ENCODE measurements around the gene PRRC2A.

PRRC2A gene

DNA sequence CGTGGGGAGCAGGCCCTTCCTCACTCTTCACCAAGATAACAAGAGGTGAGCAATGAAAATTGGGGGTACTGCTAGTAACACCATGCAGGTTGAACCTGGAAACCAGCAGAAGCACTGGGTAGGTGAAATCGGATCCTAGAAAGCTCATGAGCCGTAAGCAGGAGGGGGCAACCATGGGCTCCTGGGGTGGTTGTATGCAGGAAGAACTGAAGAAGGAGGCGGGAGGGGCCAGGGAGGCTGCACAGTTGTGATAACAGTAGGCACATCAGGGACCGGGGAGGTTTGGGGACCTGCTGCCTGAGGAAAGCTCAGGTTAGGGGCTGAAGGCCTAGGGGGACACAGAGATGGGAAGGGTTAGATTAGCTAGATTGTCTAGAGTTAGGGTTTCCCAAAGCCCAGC lies 66.0 kb downstream of the PRRC2A start:
- Histone ChIP-seq H3K4me3 (no peak overlapping the region), H3K9me3 (no peaks in the 10 kb centered on the region), H3K36me3 (replicated peaks) (peaks cover 36% of the 10 kb centered on the region), H3K4me1 (peaks cover 2% of the 10 kb centered on the region), H3K27me3 (ENCODE audit: low read depth) (no peaks in the 10 kb centered on the region)
- in situ Hi-C loops (cut with MboI; ENCODE audit: low sequenced_read_pairs): no loop called here
- DNase-seq (ENCODE audit: low spot score in 2 of 2): no peak

DNA sequence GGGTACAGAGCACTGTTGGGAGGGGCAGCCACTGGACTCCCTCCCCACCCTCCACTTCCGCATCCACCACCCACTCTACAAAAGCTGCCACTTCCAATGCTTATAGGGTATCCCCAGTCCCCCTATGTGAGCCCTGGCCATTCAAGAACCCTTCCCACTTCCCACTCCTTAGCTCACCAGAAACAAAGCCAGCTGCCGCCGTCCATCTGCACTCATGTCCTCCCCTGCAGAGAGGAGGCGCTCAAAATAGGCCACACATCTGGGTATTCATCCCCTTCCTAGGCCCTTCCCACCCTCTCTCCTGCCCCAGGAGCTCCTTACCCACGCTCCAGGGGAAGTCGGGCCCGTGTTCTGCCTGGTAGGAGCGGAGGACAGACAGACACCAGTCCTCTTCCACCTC lies 66.8 kb downstream of the PRRC2A start:
- peaks cover 36% of the 10 kb centered on the region for H3K36me3 ChIP-seq (replicated peaks)
- in situ Hi-C loops (cut with MboI; ENCODE audit: low sequenced_read_pairs): no loop called here

More for the DNA sequence above, 66.8 kb downstream of the PRRC2A start:
- Histone ChIP-seq H3K4me3 (no peak overlapping the region), H3K27me3 (ENCODE audit: low read depth) (no peaks in the 10 kb centered on the region), H3K9me3 (no peaks in the 10 kb centered on the region), H3K4me1 (no peaks in the 10 kb centered on the region)
- no peak for DNase-seq (ENCODE audit: low spot score in 2 of 2)

Data from HAP-1 (cell line).